Fibroblast of peridontal ligament (primary cell): ENCODE measurements around the gene NTM.
A peak's percentile ranks its signal among the peaks of the same experiment; 100 is the strongest.
"Not testable (repeated sequence)": the region's sequence is repeated elsewhere in the genome, so short reads cannot be mapped to it uniquely, and the experiment has no call there.

Source experiments
- DNase-seq: peaks from one replicate; pipeline ENCODE4 v3.0.0-alpha.2; 2010; ENCODE audit errors: extremely low read depth

The NTM gene

DNA sequence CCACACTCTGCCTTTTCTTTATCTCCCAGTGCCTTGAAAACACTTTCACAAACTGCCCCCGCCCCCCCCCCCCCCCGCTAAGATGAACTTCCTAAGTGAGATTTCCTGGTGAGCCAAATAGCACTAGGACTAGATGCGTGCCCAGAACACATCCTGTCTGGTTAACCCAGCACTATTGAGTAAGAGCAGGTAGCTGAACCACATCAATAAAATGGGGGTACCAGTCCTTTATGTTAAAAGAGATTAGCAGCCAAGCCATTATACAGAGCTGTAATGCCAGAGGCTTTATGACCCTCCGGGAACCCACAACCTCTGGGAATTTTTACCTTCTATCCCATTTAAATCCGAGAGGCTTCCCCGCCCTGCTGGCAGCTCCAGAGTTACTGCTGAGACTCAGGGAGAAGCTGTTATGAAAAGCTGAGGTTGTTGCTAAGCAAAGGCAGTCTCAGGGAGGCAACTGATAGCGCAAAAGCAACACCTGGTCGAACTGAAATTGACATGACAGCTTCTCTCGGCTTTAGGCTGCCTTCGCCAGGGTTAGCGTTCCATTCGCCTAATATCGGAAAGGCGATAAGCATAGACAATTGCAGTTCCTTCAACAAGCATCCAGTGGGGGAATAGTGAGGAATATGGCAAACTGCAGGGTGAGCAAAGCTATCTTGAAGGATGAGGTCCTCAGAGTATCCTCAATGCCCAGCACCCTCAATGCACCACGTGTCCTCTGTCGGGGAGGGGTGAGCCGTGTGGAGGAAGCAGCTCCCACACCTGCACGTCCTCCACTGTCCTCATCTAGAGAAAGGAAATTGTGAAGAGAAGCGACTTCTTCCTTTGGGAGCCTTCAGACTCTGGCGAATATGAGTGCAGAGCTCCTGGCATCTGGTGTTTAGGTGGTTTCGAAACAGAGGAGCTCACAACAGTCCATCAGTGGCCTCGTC is 977.0 kb downstream of the NTM start:
- no peak for DNase-seq

DNA sequence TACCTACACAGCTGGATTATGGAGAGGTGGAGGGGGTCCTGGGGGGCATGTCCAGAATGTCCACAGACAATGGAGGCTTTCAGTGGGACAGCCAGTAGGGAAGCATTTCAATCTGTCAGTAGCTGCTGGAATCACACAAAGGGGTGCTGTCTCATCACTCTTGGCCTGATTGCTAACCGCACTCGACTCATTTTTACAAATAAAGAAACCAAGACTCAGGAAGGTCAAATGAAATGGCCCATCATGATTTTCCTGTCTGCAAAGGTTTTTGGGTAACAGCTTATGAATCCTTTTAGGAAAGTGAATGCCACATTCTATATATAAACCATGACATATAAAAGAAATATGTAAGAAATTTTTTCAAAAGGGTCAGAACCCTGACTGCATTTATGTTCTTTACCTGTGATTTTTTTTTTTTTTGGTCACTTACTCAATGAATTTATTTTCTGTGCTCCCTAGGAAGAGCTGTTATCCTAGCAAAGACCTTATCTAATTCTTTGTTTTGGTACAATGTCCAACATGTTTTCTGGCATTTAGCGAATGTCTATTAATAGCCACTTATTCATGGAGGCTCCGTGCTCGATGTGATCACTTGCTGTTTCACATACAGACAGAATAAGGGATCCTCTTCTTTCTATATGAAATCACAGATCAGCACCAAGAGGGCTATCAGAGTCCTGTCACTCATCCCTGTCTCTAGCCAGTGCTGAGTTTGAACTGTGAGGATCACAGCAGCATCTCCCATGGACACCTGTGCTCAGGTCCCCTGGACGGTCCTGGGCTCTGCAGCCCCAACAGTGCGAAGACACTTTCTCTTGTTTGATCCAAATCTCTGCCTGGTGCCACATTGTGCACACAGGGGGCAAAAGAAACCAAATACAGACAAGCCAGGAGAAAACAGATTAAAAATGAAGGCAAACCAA is 979.7 kb downstream of the NTM start:
- peak; percentile 11 for DNase-seq

DNA sequence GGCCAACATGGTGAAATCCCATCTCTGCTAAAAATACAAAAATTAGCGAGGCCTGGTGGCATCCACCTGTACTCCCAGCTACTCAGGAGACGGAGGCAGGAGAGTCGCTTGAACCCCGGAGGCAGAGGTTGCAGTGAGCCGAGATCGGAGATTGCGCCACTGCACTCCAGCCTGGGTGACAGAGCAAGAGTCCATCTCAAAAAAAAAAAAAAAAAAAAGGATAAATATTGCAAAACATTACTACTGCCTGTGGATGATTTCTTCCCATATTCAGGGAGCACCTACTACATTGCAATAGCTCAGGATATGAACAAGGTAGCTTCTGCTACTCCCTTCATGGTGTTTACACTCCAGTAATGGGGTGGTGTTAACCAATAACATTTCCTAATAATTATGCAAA is 980.6 kb downstream of the NTM start:
- no peak for DNase-seq

DNA sequence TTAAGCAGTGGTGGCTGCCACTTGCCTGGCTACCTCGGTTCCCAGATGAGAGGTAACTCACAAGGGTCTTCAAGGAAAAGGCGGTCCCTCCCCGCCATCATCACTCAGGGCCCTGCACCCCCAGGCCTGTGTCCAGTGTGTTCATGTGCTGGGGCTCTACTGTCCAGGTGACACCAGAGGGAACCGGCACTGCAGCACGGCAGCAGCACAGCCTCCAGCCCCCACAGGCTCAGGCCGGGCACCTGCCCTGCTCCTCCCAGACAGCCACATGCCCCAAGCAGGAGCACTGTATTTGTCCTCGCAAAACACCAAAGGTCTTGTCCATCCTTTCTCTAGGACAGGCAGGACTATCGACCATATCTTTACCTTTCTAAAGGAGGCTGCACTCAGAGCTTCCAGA is 982.1 kb downstream of the NTM start:
- no peak for DNase-seq

DNA sequence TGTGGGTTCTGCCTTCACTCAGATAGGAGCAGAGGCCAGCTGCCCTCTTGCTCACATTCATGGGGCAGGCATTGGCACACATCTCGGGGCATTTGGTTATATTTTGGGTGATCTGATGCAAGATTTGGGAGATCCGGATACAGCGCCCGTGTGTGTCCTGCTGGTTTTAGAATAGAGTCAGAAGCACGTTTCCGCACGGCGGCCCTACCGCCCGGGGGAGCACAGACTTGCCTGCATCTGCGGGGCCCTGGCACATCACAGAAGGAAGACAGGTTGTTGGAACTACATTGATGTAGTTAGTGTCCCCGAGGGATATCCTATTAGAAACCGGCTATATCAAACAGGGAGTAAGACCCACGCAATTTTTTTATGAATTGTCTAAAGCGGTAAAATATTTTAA is 982.8 kb downstream of the NTM start:
- no peak for DNase-seq

DNA sequence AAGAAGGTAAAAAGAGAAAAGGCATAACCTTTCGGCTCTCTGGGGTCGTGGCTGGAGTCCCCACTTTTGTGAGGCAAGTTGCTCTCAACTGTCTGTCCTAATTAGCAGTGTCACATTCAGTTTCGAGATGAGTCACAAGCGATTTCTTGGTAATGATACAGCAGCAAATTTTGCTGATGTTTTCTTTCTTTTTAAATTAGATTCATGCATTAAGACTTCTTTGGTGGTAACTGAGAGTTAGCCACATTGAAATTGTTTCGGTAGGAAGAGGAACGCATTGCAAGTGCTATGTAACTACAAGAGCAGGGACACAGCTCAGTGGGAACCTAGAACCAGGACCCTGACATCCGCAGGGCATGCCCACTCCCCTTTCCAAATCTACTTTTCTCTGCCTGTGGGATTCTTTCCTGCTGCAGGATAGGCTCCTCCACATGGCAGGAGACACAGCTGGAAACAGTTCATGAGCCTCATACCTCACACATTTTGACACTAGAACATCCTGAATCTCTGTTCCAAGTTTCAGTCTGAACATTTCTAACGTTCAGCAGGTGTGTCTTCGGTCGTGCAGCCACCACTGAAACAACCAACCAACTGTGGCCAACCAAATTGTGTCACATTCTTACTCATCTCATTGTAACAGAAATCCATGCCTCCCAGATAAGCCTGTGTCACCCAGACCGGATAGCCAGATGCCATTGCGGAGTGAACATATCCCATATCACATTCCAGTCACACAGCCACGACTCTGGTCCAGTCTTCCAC is 987.6 kb downstream of the NTM start:
- DNase-seq, result no peak

DNA sequence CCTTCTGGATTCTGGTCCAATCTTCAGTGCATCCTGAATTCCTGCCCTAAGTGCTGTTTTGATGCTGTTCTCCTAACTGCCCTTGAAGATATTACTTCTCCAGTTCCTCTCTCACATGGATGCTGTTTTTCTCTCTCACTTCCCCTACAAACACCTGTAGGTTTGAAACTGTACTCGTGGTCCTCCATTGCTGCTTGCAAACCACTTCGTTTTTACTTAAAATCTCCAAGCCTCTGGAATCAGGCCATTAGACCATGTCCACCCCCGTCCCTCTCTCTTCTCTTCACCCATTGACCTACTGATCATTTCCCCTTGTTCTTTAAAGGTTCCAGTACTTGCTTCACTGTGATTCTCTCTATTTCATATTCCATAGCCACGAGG is 988.1 kb downstream of the NTM start:
- no peak for DNase-seq

DNA sequence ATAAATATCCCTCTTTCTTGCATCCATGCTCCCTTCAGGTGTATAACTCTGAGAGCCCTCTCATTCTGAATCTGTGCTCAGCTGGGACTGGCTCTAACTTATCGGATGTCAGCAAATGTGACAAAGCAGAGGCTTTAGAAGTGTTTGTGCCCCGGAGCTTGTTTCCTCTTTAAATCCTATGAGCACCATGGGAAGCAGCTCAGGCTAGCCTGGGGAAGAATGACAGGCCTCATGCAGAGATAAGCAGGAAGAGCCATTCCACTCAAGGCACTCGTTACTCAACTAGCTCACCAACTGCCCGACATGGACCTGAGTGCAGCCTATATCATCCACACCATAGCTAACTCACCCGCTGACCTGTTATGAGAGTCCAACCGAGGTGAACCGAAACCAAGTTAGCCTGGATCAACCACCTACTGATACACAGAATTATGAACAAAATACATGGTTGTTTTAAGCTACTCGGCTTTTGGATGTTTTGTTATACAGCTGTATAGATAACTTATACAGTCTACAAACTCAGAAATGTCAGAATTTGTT is 990.7 kb downstream of the NTM start:
- DNase-seq, result no peak

DNA sequence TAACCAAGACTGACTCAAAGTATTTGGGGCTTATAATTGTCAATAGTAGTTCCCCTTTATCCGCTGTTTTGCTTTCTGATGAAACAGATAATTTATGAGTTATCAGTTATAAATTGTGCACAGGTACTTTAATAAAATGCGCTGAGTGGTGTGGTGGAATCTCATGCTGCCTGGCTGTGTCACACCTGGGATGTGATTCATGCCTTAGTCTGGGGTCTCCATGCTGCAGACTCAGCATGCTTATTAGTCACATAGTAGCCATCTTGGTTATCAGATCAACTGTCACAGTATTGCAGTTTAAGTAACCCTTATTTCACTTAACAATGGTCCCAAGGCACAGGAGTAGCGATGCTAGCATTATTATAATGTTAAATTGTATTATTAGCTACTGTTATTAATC is 995.2 kb downstream of the NTM start:
- DNase-seq, result no peak

DNA sequence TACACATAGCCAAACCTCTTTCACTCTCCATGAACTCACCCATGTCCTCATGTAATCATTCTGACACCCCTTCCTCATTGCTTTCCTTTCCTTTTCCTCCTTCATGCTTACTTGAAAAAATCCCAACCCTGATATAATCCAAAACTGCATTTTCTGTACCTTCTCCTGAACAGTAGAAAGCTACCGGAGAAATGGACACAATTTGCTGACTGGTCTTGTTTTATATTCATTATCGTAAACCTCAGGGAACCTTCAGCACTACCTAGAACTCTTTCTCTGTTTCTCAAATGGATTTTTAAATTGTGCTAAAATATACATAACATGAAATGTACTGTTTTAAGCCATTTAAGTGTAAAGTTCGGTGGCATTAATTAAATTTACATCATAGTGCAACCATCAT is 996.9 kb downstream of the NTM start:
- DNase-seq, result no peak

DNA sequence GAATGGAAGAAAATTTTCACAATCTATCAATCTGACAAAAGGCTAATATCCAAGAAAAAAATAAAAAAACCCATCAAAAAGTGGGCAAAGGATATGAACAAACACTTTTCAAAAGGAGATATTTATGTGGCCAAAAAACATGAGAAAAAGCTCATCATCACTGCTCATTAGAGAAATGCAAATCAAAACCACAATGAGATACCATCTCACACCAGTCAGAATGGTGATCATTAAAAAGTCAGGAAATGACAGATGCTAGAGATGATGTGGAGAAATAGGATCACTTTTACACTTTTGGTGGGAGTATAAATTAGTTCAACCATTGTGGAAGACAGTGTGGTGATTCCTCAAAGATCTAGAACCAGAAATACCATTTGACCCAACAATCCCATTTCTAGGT is 999.7 kb downstream of the NTM start:
- not testable (repeated sequence) for DNase-seq

DNA sequence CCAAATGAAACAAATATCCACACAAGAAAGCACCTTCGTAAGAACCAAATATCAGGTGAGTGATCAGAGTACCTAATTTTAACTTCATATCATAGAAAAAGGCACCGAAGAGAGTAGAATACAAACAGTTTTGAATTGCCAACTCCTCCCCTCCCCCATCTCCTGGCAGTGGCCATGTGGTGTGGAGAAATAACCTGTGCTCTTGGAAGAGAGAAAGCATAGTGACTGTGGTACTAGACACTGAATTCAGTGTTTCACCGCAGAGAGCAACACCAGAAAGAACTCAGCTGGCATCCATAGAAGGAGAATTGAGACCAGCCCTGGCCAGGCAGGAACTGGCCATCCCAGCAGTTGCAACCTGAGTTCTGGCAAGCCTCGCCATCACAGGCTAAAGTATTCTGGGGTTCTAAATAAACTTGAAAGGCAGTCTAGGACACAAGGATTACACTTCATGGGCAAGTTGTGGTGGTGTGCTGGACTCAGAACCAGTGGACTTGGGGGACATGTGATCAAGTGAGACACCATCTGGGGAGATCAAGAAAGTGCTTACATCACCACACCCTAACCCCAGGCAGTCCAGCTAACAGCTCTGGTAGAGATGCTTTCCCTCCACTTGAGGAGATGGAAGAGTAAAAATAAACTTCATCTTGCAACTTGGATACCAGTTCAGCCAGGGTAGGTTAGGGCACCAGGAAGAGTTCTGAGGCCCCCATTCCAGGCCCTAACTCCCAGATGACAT is 1003.2 kb downstream of the NTM start:
- peak; percentile 2 for DNase-seq

DNA sequence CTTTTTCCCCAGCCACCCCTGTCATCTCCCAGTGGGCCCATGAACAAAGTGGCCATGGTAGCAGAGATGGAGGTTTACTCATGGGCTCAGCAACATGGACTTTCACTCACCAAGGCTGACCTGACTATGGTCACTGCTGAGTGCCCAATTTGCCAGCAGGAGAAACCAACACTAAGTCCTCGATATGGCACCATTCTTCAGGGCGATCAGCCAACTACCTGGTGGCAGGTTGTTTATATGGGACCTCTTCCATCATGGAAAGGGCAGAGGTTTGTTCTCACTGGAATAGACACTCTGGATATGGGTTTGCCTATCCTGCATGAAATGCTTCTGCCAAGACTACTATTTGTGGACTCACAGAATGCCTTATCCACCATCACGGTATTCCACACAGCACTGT is 1009.1 kb downstream of the NTM start:
- no peak for DNase-seq
